HCT116 (cell line): ENCODE data around the gene SUSD4. TPM values are rescaled to one million over a fixed set of nuclear protein-coding genes. Genes with fewer than 3 reads are reported as not detected.

Experiments used
- ATAC-seq: fragments of 200-7000 bp; cut with Tn5 transposase; 2 replicates; pipeline ENCODE4 v1.9.1; 2020; ENCODE audit warnings: mild to moderate bottlenecking, moderate library complexity
- BruUV-seq: library from RNA; stranded (reverse); fragments of 400-500 nt; replicated peaks from 2 replicates; lab custom pipeline; 2021; lab: Mats Ljungman, UMichigan
- CTCF ChIA-PET: fragments of 300-600 bp; sonication (Branson Sonifier 250); formaldehyde crosslinking; loops from one replicate; lab custom pipeline; 2021; ENCODE audit warnings: antibody characterized with exemption; lab: Charles Lee
- POLR2A ChIA-PET: fragments of 300-600, 350-600 bp; sonication (Branson Sonifier 250); formaldehyde crosslinking; loops from one replicate; lab custom pipeline; 2021; ENCODE audit warnings: antibody characterized with exemption; lab: Charles Lee
- RAD21 ChIA-PET, 2 experiments: fragments of 300-600 bp; sonication (Branson Sonifier 250); formaldehyde crosslinking; loops; one replicate each; lab custom pipeline; 2023; ENCODE audit warnings: low total read pairs in 2 of 2; ENCODE audit not compliant: uncharacterized antibody in 2 of 2, unreplicated experiment in 2 of 2, low non-redundant PET in 1 of 2; lab: Charles Lee
- DNase-seq: peaks from one replicate; pipeline ENCODE4 v3.0.0-alpha.2; 2010; ENCODE audit warnings: low read depth, low spot score
- H2AFZ ChIP-seq: fragments of 200-600 bp; shearing (Covaris generic), sonication (generic); 2 replicates; pipeline ENCODE4 v1.6.1; 2017; ENCODE audit warnings: low read depth, mixed run types, mixed read lengths, antibody characterized with exemption, low read length; ENCODE audit not compliant: poor library complexity, severe bottlenecking
- H3K27ac ChIP-seq: 2 replicates; pipeline ENCODE4 v1.5.1; 2012; ENCODE audit warnings: low read depth, low read length
- H3K27me3 ChIP-seq: fragments of 200-600 bp; sonication (generic); 2 replicates; pipeline ENCODE4 v1.6.1; 2016; ENCODE audit warnings: mixed run types, low read length, mixed read lengths; ENCODE audit not compliant: insufficient read depth
- H3K36me3 ChIP-seq, 2 experiments: fragments of 200-500 bp in 1 of 2; fragments of 200-600 bp in 1 of 2; sonication (Bioruptor generic) in 1 of 2; sonication (generic) in 1 of 2; 2 replicates each; pipeline versions ENCODE4 v1.5.1 to v1.6.1; 2014 to 2016; ENCODE audit warnings: low read length in 2 of 2, inconsistent platforms in 1 of 2, mixed read lengths in 1 of 2, mixed run types in 1 of 2; ENCODE audit not compliant: insufficient read depth in 2 of 2, control insufficient read depth in 1 of 2
- H3K4me1 ChIP-seq, 2 experiments: fragments of 200-600 bp in 1 of 2; sonication (generic) in 1 of 2; 2 replicates each; pipeline versions ENCODE4 v1.5.1 to v1.6.1; 2012 to 2017; ENCODE audit warnings: low read length in 2 of 2, inconsistent platforms in 1 of 2, mild to moderate bottlenecking in 1 of 2, mixed read lengths in 1 of 2, mixed run types in 1 of 2, moderate library complexity in 1 of 2; ENCODE audit not compliant: insufficient read depth in 2 of 2, control insufficient read depth in 1 of 2
- H3K4me2 ChIP-seq: fragments of 200-600 bp; sonication (generic); 2 replicates; pipeline ENCODE4 v1.6.1; 2017; ENCODE audit warnings: mixed run types, low read length, mixed read lengths
- H3K4me3 ChIP-seq, 2 experiments: fragments of 200-600 bp in 1 of 2; sonication (generic) in 1 of 2; replicated peaks in 1 of 2; 2 replicates each; pipeline ENCODE4 v1.5.1; 2011 to 2016; ENCODE audit warnings: low read length in 2 of 2, control low read depth in 1 of 2, low read depth in 1 of 2, mild to moderate bottlenecking in 1 of 2, mixed read lengths in 1 of 2, mixed run types in 1 of 2
- H3K79me2 ChIP-seq: fragments of 200-600 bp; sonication (generic); 2 replicates; pipeline ENCODE4 v1.6.1; 2017; ENCODE audit warnings: mild to moderate bottlenecking, mixed run types, low read length, moderate library complexity, mixed read lengths; ENCODE audit not compliant: insufficient read depth
- H3K9ac ChIP-seq: fragments of 200-600 bp; sonication (generic); 2 replicates; pipeline ENCODE4 v1.6.1; 2016; ENCODE audit warnings: low read length, mixed read lengths
- H3K9me2 ChIP-seq: fragments of 200-600 bp; sonication (generic), shearing (Covaris generic); 2 replicates; pipeline ENCODE4 v1.6.1; 2017; ENCODE audit warnings: mixed run types, mild to moderate bottlenecking, moderate library complexity; ENCODE audit not compliant: insufficient read depth
- H3K9me3 ChIP-seq, 2 experiments: fragments of 200-500 bp in 1 of 2; fragments of 200-600 bp in 1 of 2; sonication (Bioruptor generic) in 1 of 2; sonication (generic) in 1 of 2; 2 replicates each; pipeline ENCODE4 v1.6.1; 2014 to 2017; ENCODE audit warnings: low read length in 2 of 2, mixed read lengths in 2 of 2, inconsistent platforms in 1 of 2, low read depth in 1 of 2, mild to moderate bottlenecking in 1 of 2, mixed run types in 1 of 2, moderate library complexity in 1 of 2; ENCODE audit not compliant: control insufficient read depth in 1 of 2, insufficient read depth in 1 of 2
- H4K20me1 ChIP-seq: fragments of 200-600 bp; sonication (generic), shearing (Covaris generic); 2 replicates; pipeline ENCODE4 v1.6.1; 2017; ENCODE audit warnings: mixed run types, mild to moderate bottlenecking, moderate library complexity; ENCODE audit not compliant: insufficient read depth
- ATF3 ChIP-seq: IDR thresholded peaks from 2 replicates; pipeline ENCODE4 v1.6.1; 2012
- CBX3 ChIP-seq: IDR thresholded peaks from 2 replicates; pipeline ENCODE4 v1.6.1; 2012; ENCODE audit warnings: low read depth
- CEBPB ChIP-seq: IDR thresholded peaks from 2 replicates; pipeline ENCODE4 v1.6.1; 2012; ENCODE audit warnings: low read depth
- CTCF ChIP-seq, 3 experiments: fragments of 200-600 bp in 1 of 3; sonication (generic) in 1 of 3; IDR thresholded peaks in 2 of 3; conservative IDR thresholded peaks in 1 of 3; 2 replicates each; pipeline ENCODE4 v1.5.1; 2012 to 2017; ENCODE audit warnings: low read depth in 2 of 3, low read length in 2 of 3, antibody characterized with exemption in 1 of 3, borderline replicate concordance in 1 of 3, control low read depth in 1 of 3, mild to moderate bottlenecking in 1 of 3, mixed read lengths in 1 of 3, mixed run types in 1 of 3, moderate library complexity in 1 of 3; ENCODE audit not compliant: insufficient read depth in 1 of 3
- ELF1 ChIP-seq: IDR thresholded peaks from 2 replicates; pipeline ENCODE4 v1.6.1; 2012; ENCODE audit warnings: low read depth, borderline replicate concordance
- EZH2phosphoT487 ChIP-seq: fragments of 200-600 bp; IDR thresholded peaks from 2 replicates; pipeline ENCODE4 v1.6.1; 2018; ENCODE audit warnings: antibody characterized with exemption, borderline replicate concordance
- FOSL1 ChIP-seq: IDR thresholded peaks from 2 replicates; pipeline ENCODE4 v1.6.1; 2012; ENCODE audit warnings: low read depth
- JUND ChIP-seq: IDR thresholded peaks from 2 replicates; pipeline ENCODE4 v1.6.1; 2012
- MAX ChIP-seq: IDR thresholded peaks from 2 replicates; pipeline ENCODE4 v1.6.1; 2012
- POLR2A ChIP-seq: IDR thresholded peaks from 2 replicates; pipeline ENCODE4 v1.7.0; 2011; ENCODE audit warnings: borderline replicate concordance; ENCODE audit not compliant: insufficient read depth, insufficient read length; ENCODE audit errors: extremely low read depth
- POLR2AphosphoS5 ChIP-seq: IDR thresholded peaks from 2 replicates; pipeline ENCODE4 v1.6.1; 2011; ENCODE audit warnings: mild to moderate bottlenecking, low read depth, low read length, moderate library complexity
- RAD21 ChIP-seq: IDR thresholded peaks from 2 replicates; pipeline ENCODE4 v1.6.1; 2012; ENCODE audit warnings: low read depth, mild to moderate bottlenecking
- SRF ChIP-seq: IDR thresholded peaks from 2 replicates; pipeline ENCODE4 v1.6.1; 2012; ENCODE audit warnings: low read depth
- YY1 ChIP-seq: IDR thresholded peaks from 2 replicates; pipeline ENCODE4 v1.6.1; 2011; ENCODE audit warnings: low read length, low read depth, moderate library complexity, mild to moderate bottlenecking; ENCODE audit not compliant: insufficient replicate concordance; ENCODE audit errors: extremely low read depth
- ZFX ChIP-seq: fragments of 450-650 bp; IDR thresholded peaks from 2 replicates; pipeline ENCODE4 v1.6.1; 2017
- intact Hi-C: fragments of 100-400 bp; cut with micrococcal nuclease; formaldehyde crosslinking; loops from 2 replicates; pipeline ENCODE4 v1.10.0; 2022
- total RNA-seq: library from RNA; stranded (reverse); gene quantifications from one replicate; pipeline ENCODE4 v1.2.1, GENCODE V29; 2021; ENCODE audit not compliant: unreplicated experiment
- TF ChIP-seq, protein P1 (sequence below): IDR thresholded peaks from 2 replicates; pipeline ENCODE4 v1.6.1; 2012; ENCODE audit warnings: low read depth

The SUSD4 gene
- total RNA-seq, 1 experiment from 2014 or later: 0.59 TPM

DNA sequence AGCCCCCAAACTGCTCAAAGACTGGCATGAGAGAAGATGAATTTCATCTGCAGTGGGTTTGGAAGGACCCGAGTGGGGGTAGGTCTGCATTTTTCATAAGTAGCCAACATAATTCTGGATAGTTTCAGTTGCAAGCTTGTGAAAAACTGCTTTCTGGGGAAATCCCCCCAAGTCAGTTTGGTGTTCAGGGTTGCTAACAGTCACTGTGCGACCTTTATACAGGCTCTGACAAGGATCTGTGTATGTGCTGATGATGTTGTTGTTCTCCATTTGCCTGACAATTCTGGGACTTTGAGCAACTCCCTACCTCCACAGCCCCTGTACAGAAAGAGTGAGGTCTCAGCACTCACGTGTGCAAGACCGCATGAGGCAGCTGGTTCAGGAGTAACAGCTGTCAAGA lies 87.9 kb downstream of the SUSD4 start:
- no TSS peak for BruUV-seq
- ChIA-PET POLR2A (no interaction called here), CTCF (no interaction called here)

GRCh38 chr1:223273511-223273910 lies 90.5 kb downstream of the SUSD4 start:
- no peaks in the 10 kb centered on the region for H4K20me1 ChIP-seq
- H3K4me3 ChIP-seq: no peak overlapping the region
- H3K36me3 ChIP-seq: no peaks in the 10 kb centered on the region
- no peaks in the 10 kb centered on the region for H3K79me2 ChIP-seq
- no peak overlapping the region for H2AFZ ChIP-seq
- ATAC-seq: no peak
- intact Hi-C loops: no loop called here
- CTCF ChIA-PET: no interaction called here
- H3K27ac ChIP-seq: no peak overlapping the region
- BruUV-seq: no TSS peak
- POLR2A ChIA-PET: no interaction called here
- no peaks in the 10 kb centered on the region for H3K9me3 ChIP-seq
- H3K27me3 ChIP-seq: peaks cover 6% of the 10 kb centered on the region; the same call in 1 of the 2 replicates
- no peak overlapping the region for H3K9ac ChIP-seq
- no peaks in the 10 kb centered on the region for H3K9me2 ChIP-seq
- H3K4me2 ChIP-seq: no peak overlapping the region
- no peak for DNase-seq
- no peaks in the 10 kb centered on the region for H3K4me1 ChIP-seq
- RAD21 ChIA-PET: no interaction called here
- TF ChIP-seq JUND (no peak), EZH2phosphoT487 (no peak), FOSL1 (no peak), POLR2A (no peak), RAD21 (no peak), POLR2AphosphoS5 (no peak), YY1 (no peak), CEBPB (no peak), CBX3 (no peak), CTCF (IDR thresholded peaks at IDR 0.05 in 2 of 3, conservative IDR thresholded peaks at IDR 0.05 in 1 of 3; ENCODE audit: borderline replicate concordance in 1 of 3, insufficient read depth in 1 of 3, low read depth in 2 of 3, low read length in 2 of 3) (no peak), ELF1 (no peak), SRF (no peak), MAX (no peak), ZFX (no peak), ATF3 (no peak)
- TF ChIP-seq, protein P1, sequence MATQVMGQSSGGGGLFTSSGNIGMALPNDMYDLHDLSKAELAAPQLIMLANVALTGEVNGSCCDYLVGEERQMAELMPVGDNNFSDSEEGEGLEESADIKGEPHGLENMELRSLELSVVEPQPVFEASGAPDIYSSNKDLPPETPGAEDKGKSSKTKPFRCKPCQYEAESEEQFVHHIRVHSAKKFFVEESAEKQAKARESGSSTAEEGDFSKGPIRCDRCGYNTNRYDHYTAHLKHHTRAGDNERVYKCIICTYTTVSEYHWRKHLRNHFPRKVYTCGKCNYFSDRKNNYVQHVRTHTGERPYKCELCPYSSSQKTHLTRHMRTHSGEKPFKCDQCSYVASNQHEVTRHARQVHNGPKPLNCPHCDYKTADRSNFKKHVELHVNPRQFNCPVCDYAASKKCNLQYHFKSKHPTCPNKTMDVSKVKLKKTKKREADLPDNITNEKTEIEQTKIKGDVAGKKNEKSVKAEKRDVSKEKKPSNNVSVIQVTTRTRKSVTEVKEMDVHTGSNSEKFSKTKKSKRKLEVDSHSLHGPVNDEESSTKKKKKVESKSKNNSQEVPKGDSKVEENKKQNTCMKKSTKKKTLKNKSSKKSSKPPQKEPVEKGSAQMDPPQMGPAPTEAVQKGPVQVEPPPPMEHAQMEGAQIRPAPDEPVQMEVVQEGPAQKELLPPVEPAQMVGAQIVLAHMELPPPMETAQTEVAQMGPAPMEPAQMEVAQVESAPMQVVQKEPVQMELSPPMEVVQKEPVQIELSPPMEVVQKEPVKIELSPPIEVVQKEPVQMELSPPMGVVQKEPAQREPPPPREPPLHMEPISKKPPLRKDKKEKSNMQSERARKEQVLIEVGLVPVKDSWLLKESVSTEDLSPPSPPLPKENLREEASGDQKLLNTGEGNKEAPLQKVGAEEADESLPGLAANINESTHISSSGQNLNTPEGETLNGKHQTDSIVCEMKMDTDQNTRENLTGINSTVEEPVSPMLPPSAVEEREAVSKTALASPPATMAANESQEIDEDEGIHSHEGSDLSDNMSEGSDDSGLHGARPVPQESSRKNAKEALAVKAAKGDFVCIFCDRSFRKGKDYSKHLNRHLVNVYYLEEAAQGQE: no peak

More for the DNA sequence above, 87.9 kb downstream of the SUSD4 start:
- no peak overlapping the region for H3K9ac ChIP-seq
- ATAC-seq (no peak), DNase-seq (no peak)
- RAD21 ChIA-PET: no interaction called here
- H3K27me3 ChIP-seq: peaks cover 6% of the 10 kb centered on the region; the same call in 1 of the 2 replicates
- no peak overlapping the region for H2AFZ ChIP-seq
- intact Hi-C loops: no loop called here
- H3K79me2 ChIP-seq: no peaks in the 10 kb centered on the region
- H3K36me3 ChIP-seq: no peaks in the 10 kb centered on the region
- no peak overlapping the region for H3K4me2 ChIP-seq
- TF ChIP-seq RAD21 (no peak), SRF (no peak), ZFX (no peak), ELF1 (no peak)
- no peak overlapping the region for H3K4me3 ChIP-seq
- H3K9me2 ChIP-seq: no peaks in the 10 kb centered on the region
- no peaks in the 10 kb centered on the region for H4K20me1 ChIP-seq
- no peak overlapping the region for H3K27ac ChIP-seq
- no peaks in the 10 kb centered on the region for H3K4me1 ChIP-seq
- no peaks in the 10 kb centered on the region for H3K9me3 ChIP-seq
